HCT116 (cell line): Measurements from ENCODE around the gene GSG1L. TPM values are rescaled to one million over a fixed set of nuclear protein-coding genes. Genes with fewer than 3 reads are reported as not detected.

Experiments
- ATAC-seq: fragments of 200-7000 bp; cut with Tn5 transposase; 2 replicates; pipeline ENCODE4 v1.9.1; 2020; ENCODE audit warnings: mild to moderate bottlenecking, moderate library complexity
- BruUV-seq: library from RNA; stranded (reverse); fragments of 400-500 nt; replicated peaks from 2 replicates; lab custom pipeline; 2021; lab: Mats Ljungman, UMichigan
- CTCF ChIA-PET: fragments of 300-600 bp; sonication (Branson Sonifier 250); formaldehyde crosslinking; loops from one replicate; lab custom pipeline; 2021; ENCODE audit warnings: antibody characterized with exemption; lab: Charles Lee
- POLR2A ChIA-PET: fragments of 300-600, 350-600 bp; sonication (Branson Sonifier 250); formaldehyde crosslinking; loops from one replicate; lab custom pipeline; 2021; ENCODE audit warnings: antibody characterized with exemption; lab: Charles Lee
- RAD21 ChIA-PET, 2 experiments: fragments of 300-600 bp; sonication (Branson Sonifier 250); formaldehyde crosslinking; loops; one replicate each; lab custom pipeline; 2023; ENCODE audit warnings: low total read pairs in 2 of 2; ENCODE audit not compliant: uncharacterized antibody in 2 of 2, unreplicated experiment in 2 of 2, low non-redundant PET in 1 of 2; lab: Charles Lee
- DNase-seq: peaks from one replicate; pipeline ENCODE4 v3.0.0-alpha.2; 2010; ENCODE audit warnings: low read depth, low spot score
- H2AFZ ChIP-seq: fragments of 200-600 bp; shearing (Covaris generic), sonication (generic); 2 replicates; pipeline ENCODE4 v1.6.1; 2017; ENCODE audit warnings: low read depth, mixed run types, mixed read lengths, antibody characterized with exemption, low read length; ENCODE audit not compliant: poor library complexity, severe bottlenecking
- H3K27ac ChIP-seq: 2 replicates; pipeline ENCODE4 v1.5.1; 2012; ENCODE audit warnings: low read depth, low read length
- H3K27me3 ChIP-seq: fragments of 200-600 bp; sonication (generic); 2 replicates; pipeline ENCODE4 v1.6.1; 2016; ENCODE audit warnings: mixed run types, low read length, mixed read lengths; ENCODE audit not compliant: insufficient read depth
- H3K36me3 ChIP-seq, 2 experiments: fragments of 200-500 bp in 1 of 2; fragments of 200-600 bp in 1 of 2; sonication (Bioruptor generic) in 1 of 2; sonication (generic) in 1 of 2; 2 replicates each; pipeline versions ENCODE4 v1.5.1 to v1.6.1; 2014 to 2016; ENCODE audit warnings: low read length in 2 of 2, inconsistent platforms in 1 of 2, mixed read lengths in 1 of 2, mixed run types in 1 of 2; ENCODE audit not compliant: insufficient read depth in 2 of 2, control insufficient read depth in 1 of 2
- H3K4me1 ChIP-seq, 2 experiments: fragments of 200-600 bp in 1 of 2; sonication (generic) in 1 of 2; 2 replicates each; pipeline versions ENCODE4 v1.5.1 to v1.6.1; 2012 to 2017; ENCODE audit warnings: low read length in 2 of 2, inconsistent platforms in 1 of 2, mild to moderate bottlenecking in 1 of 2, mixed read lengths in 1 of 2, mixed run types in 1 of 2, moderate library complexity in 1 of 2; ENCODE audit not compliant: insufficient read depth in 2 of 2, control insufficient read depth in 1 of 2
- H3K4me2 ChIP-seq: fragments of 200-600 bp; sonication (generic); 2 replicates; pipeline ENCODE4 v1.6.1; 2017; ENCODE audit warnings: mixed run types, low read length, mixed read lengths
- H3K4me3 ChIP-seq, 2 experiments: fragments of 200-600 bp in 1 of 2; sonication (generic) in 1 of 2; replicated peaks in 1 of 2; 2 replicates each; pipeline ENCODE4 v1.5.1; 2011 to 2016; ENCODE audit warnings: low read length in 2 of 2, control low read depth in 1 of 2, low read depth in 1 of 2, mild to moderate bottlenecking in 1 of 2, mixed read lengths in 1 of 2, mixed run types in 1 of 2
- H3K79me2 ChIP-seq: fragments of 200-600 bp; sonication (generic); 2 replicates; pipeline ENCODE4 v1.6.1; 2017; ENCODE audit warnings: mild to moderate bottlenecking, mixed run types, low read length, moderate library complexity, mixed read lengths; ENCODE audit not compliant: insufficient read depth
- H3K9ac ChIP-seq: fragments of 200-600 bp; sonication (generic); 2 replicates; pipeline ENCODE4 v1.6.1; 2016; ENCODE audit warnings: low read length, mixed read lengths
- H3K9me2 ChIP-seq: fragments of 200-600 bp; sonication (generic), shearing (Covaris generic); 2 replicates; pipeline ENCODE4 v1.6.1; 2017; ENCODE audit warnings: mixed run types, mild to moderate bottlenecking, moderate library complexity; ENCODE audit not compliant: insufficient read depth
- H3K9me3 ChIP-seq, 2 experiments: fragments of 200-500 bp in 1 of 2; fragments of 200-600 bp in 1 of 2; sonication (Bioruptor generic) in 1 of 2; sonication (generic) in 1 of 2; 2 replicates each; pipeline ENCODE4 v1.6.1; 2014 to 2017; ENCODE audit warnings: low read length in 2 of 2, mixed read lengths in 2 of 2, inconsistent platforms in 1 of 2, low read depth in 1 of 2, mild to moderate bottlenecking in 1 of 2, mixed run types in 1 of 2, moderate library complexity in 1 of 2; ENCODE audit not compliant: control insufficient read depth in 1 of 2, insufficient read depth in 1 of 2
- H4K20me1 ChIP-seq: fragments of 200-600 bp; sonication (generic), shearing (Covaris generic); 2 replicates; pipeline ENCODE4 v1.6.1; 2017; ENCODE audit warnings: mixed run types, mild to moderate bottlenecking, moderate library complexity; ENCODE audit not compliant: insufficient read depth
- CBX3 ChIP-seq: IDR thresholded peaks from 2 replicates; pipeline ENCODE4 v1.6.1; 2012; ENCODE audit warnings: low read depth
- CEBPB ChIP-seq: IDR thresholded peaks from 2 replicates; pipeline ENCODE4 v1.6.1; 2012; ENCODE audit warnings: low read depth
- EGR1 ChIP-seq: IDR thresholded peaks from 2 replicates; pipeline ENCODE4 v1.6.1; 2012; ENCODE audit warnings: low read depth
- MAX ChIP-seq: IDR thresholded peaks from 2 replicates; pipeline ENCODE4 v1.6.1; 2012
- POLR2A ChIP-seq: IDR thresholded peaks from 2 replicates; pipeline ENCODE4 v1.7.0; 2011; ENCODE audit warnings: borderline replicate concordance; ENCODE audit not compliant: insufficient read depth, insufficient read length; ENCODE audit errors: extremely low read depth
- POLR2AphosphoS5 ChIP-seq: IDR thresholded peaks from 2 replicates; pipeline ENCODE4 v1.6.1; 2011; ENCODE audit warnings: mild to moderate bottlenecking, low read depth, low read length, moderate library complexity
- SIN3A ChIP-seq: IDR thresholded peaks from 2 replicates; pipeline ENCODE4 v1.6.1; 2012; ENCODE audit warnings: low read depth
- TCF7L2 ChIP-seq: IDR thresholded peaks from 2 replicates; pipeline ENCODE4 v1.7.0; 2011; ENCODE audit warnings: borderline replicate concordance, inconsistent platforms; ENCODE audit not compliant: insufficient read depth, insufficient read length; ENCODE audit errors: extremely low read depth
- YY1 ChIP-seq: IDR thresholded peaks from 2 replicates; pipeline ENCODE4 v1.6.1; 2011; ENCODE audit warnings: low read length, low read depth, moderate library complexity, mild to moderate bottlenecking; ENCODE audit not compliant: insufficient replicate concordance; ENCODE audit errors: extremely low read depth
- ZBTB33 ChIP-seq: IDR thresholded peaks from 2 replicates; pipeline ENCODE4 v1.6.1; 2011; ENCODE audit warnings: mild to moderate bottlenecking, low read length, moderate library complexity; ENCODE audit not compliant: insufficient replicate concordance; ENCODE audit errors: extremely low read depth
- ZNF274 ChIP-seq: fragments of 200-500 bp; sonication (Bioruptor generic); IDR thresholded peaks from 2 replicates; pipeline ENCODE4 v1.6.1; 2014; ENCODE audit warnings: mild to moderate bottlenecking, low read depth, low read length, inconsistent platforms
- intact Hi-C: fragments of 100-400 bp; cut with micrococcal nuclease; formaldehyde crosslinking; loops from 2 replicates; pipeline ENCODE4 v1.10.0; 2022
- total RNA-seq: library from RNA; stranded (reverse); gene quantifications from one replicate; pipeline ENCODE4 v1.2.1, GENCODE V29; 2021; ENCODE audit not compliant: unreplicated experiment
- TF ChIP-seq, protein P1 (sequence below): IDR thresholded peaks from 2 replicates; pipeline ENCODE4 v1.6.1; 2012

Gene GSG1L
- total RNA-seq, 1 experiment from 2014 or later = not detected

GRCh38 chr16:27829975-27830374 is 233.5 kb downstream of the GSG1L start:
- ChIA-PET POLR2A (no interaction called here), RAD21 (no interaction called here), CTCF (no interaction called here)
- no peak overlapping the region for H3K9ac ChIP-seq
- no peak overlapping the region for H2AFZ ChIP-seq
- no peak overlapping the region for H3K27ac ChIP-seq
- no peaks in the 10 kb centered on the region for H3K27me3 ChIP-seq
- DNase-seq (no peak), ATAC-seq (no peak)
- intact Hi-C loops = no loop called here
- peaks cover 0 to 11% of the 10 kb centered on the region in 2 experiments; a peak in 1 of 4 replicates for H3K9me3 ChIP-seq
- no peak overlapping the region for H3K4me3 ChIP-seq
- no peaks in the 10 kb centered on the region for H3K79me2 ChIP-seq
- BruUV-seq = no TSS peak
- TF ChIP-seq CBX3 (no peak), POLR2AphosphoS5 (no peak)
- no peak overlapping the region for H3K4me2 ChIP-seq
- no peaks in the 10 kb centered on the region for H3K9me2 ChIP-seq
- no peaks in the 10 kb centered on the region for H3K36me3 ChIP-seq
- H4K20me1 ChIP-seq = no peaks in the 10 kb centered on the region
- H3K4me1 ChIP-seq = no peaks in the 10 kb centered on the region

DNA sequence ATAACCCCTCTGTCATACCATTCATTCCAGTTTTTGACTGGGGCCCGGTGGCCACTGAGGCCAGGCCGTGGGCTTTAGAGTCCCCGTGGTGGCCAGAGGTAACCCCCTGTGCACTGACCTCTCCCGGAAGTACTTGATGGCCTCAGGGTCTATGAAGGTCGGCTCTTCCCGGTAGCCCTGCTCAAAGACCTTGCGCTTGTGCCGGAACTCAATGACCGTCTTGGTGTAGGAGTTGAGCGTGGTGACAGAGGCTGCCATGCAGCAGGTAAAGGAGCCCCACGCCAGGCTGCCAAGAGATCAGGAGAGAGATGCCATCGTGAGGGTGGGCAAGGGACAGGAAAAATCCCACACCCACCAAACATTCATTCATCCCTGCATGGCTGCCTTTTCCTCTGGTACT is 234.8 kb downstream of the GSG1L start:
- no peak for DNase-seq
- Histone ChIP-seq H3K27ac (no peak overlapping the region), H3K27me3 (0 out of 2 replicates have a peak, but pooled peaks cover 6% of the 10 kb centered on the region), H3K9me3 (peaks cover 0 to 11% of the 10 kb centered on the region in 2 experiments; a peak in 1 of 4 replicates), H3K36me3 (no peaks in the 10 kb centered on the region), H4K20me1 (no peaks in the 10 kb centered on the region), H3K4me3 (no peak overlapping the region), H3K79me2 (no peaks in the 10 kb centered on the region), H3K4me1 (no peaks in the 10 kb centered on the region), H3K9ac (no peak overlapping the region), H3K9me2 (no peaks in the 10 kb centered on the region), H3K4me2 (no peak overlapping the region), H2AFZ (no peak overlapping the region)
- TF ChIP-seq TCF7L2 (no peak), SIN3A (no peak), EGR1 (no peak), POLR2AphosphoS5 (no peak), ZNF274 (no peak), ZBTB33 (no peak), YY1 (no peak), MAX (no peak), POLR2A (no peak), CBX3 (no peak), CEBPB (no peak)
- TF ChIP-seq, protein P1, sequence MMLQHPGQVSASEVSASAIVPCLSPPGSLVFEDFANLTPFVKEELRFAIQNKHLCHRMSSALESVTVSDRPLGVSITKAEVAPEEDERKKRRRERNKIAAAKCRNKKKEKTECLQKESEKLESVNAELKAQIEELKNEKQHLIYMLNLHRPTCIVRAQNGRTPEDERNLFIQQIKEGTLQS = no peak
- POLR2A ChIA-PET = no interaction called here
- intact Hi-C loops = no loop called here
- ATAC-seq = no peak
- RAD21 ChIA-PET = no interaction called here
- BruUV-seq = no TSS peak
- CTCF ChIA-PET = no interaction called here
